CD4-positive, alpha-beta T cell (primary cell): Measurements from ENCODE around the gene TTBK1. TPM values are rescaled to one million over a fixed set of nuclear protein-coding genes. Genes with fewer than 3 reads are reported as not detected.

Experiments
- ATAC-seq: fragments of 200-7000 bp; cut with Tn5 transposase; one replicate; pipeline ENCODE4 v1.10.0; 2022; ENCODE audit warnings: mild to moderate bottlenecking; ENCODE audit not compliant: poor library complexity
- CTCF ChIA-PET: fragments of 350-600 bp; sonication (Branson Sonifier 250); formaldehyde crosslinking; loops from one replicate; lab custom pipeline; 2021; ENCODE audit warnings: antibody characterized with exemption, inconsistent platforms; lab: Charles Lee
- POLR2A ChIA-PET: fragments of 350-600 bp; sonication (Branson Sonifier 250); formaldehyde crosslinking; loops from one replicate; lab custom pipeline; 2021; ENCODE audit warnings: antibody characterized with exemption, inconsistent platforms; lab: Charles Lee
- DNase-seq, 14 experiments: peaks; one replicate each; pipeline ENCODE4 v3.0.0-alpha.2; 2013 to 2020; ENCODE audit warnings: mixed read lengths in 2 of 14
- H3K27ac ChIP-seq, 2 donors: one replicate each; pipeline versions ENCODE4 v1.5.1 to v1.7.0; 2013; ENCODE audit warnings: low read length in 2 of 2, low read depth in 1 of 2, mild to moderate bottlenecking in 1 of 2
- H3K27me3 ChIP-seq, 2 experiments: 1 replicate in 1 of 2; 2 replicates in 1 of 2; pipeline versions ENCODE4 v1.6.1 to v1.7.0; 2013; ENCODE audit warnings: low read length in 2 of 2, control low read depth in 1 of 2, mild to moderate bottlenecking in 1 of 2, moderate library complexity in 1 of 2; ENCODE audit not compliant: insufficient read depth in 2 of 2, control insufficient read depth in 1 of 2
- H3K36me3 ChIP-seq: one replicate; pipeline ENCODE4 v1.6.1; 2013; ENCODE audit warnings: low read length, control low read depth; ENCODE audit not compliant: insufficient read depth
- H3K4me1 ChIP-seq: one replicate; pipeline ENCODE4 v1.6.1; 2013; ENCODE audit warnings: low read length, control low read depth; ENCODE audit not compliant: insufficient read depth
- H3K4me3 ChIP-seq: one replicate; pipeline ENCODE4 v1.5.1; 2013; ENCODE audit warnings: mild to moderate bottlenecking, low read length, moderate library complexity
- H3K9me3 ChIP-seq, 2 experiments: 1 replicate in 1 of 2; 2 replicates in 1 of 2; pipeline versions ENCODE4 v1.6.1 to v1.7.0; 2013; ENCODE audit warnings: low read length in 2 of 2, mild to moderate bottlenecking in 2 of 2, control low read depth in 1 of 2, moderate library complexity in 1 of 2; ENCODE audit not compliant: control insufficient read depth in 1 of 2, insufficient read depth in 1 of 2
- H3K27ac Mint-ChIP-seq: one replicate; pipeline ENCODE4 v1.8.0; 2020; ENCODE audit warnings: mixed read lengths
- H3K27me3 Mint-ChIP-seq: one replicate; pipeline ENCODE4 v1.8.0; 2021; ENCODE audit warnings: mixed read lengths
- H3K36me3 Mint-ChIP-seq: one replicate; pipeline ENCODE4 v1.8.0; 2021; ENCODE audit warnings: low read depth, mixed read lengths
- H3K4me1 Mint-ChIP-seq: one replicate; pipeline ENCODE4 v1.8.0; 2021; ENCODE audit warnings: low read depth, mixed read lengths
- H3K4me3 Mint-ChIP-seq: one replicate; pipeline ENCODE4 v1.8.0; 2020; ENCODE audit warnings: mild to moderate bottlenecking, mixed read lengths
- H3K9me3 Mint-ChIP-seq: one replicate; pipeline ENCODE4 v1.8.0; 2020; ENCODE audit warnings: mixed read lengths
- CTCF ChIP-seq: fragments of 200-600 bp; IDR thresholded peaks from one replicate; pipeline ENCODE4 v1.8.0; 2022; ENCODE audit warnings: antibody characterized with exemption, mild to moderate bottlenecking
- intact Hi-C, 2 experiments: fragments of 100-400 bp; cut with DNase I in 1 of 2; cut with micrococcal nuclease in 1 of 2; formaldehyde crosslinking; loops; one replicate each; pipeline versions ENCODE4 v1.15.1 to v1.9.0; 2023 to 2025; cut with DNase I, micrococcal nuclease
- total RNA-seq, 174 experiments: library from RNA in 2 of 174; stranded (reverse) in 2 of 174; gene quantifications; one replicate each; pipeline ENCODE4 v1.2.3 and lab custom pipeline; 2021 to 2026

The TTBK1 gene
- total RNA-seq, 2 experiments from 2014 or later = not detected

GRCh38 chr6:43269273-43270007, 26.2 kb downstream of the TTBK1 start:
- Histone ChIP-seq H3K4me3 (peak overlapping the region; percentile 58), H3K36me3 (no peaks in the 10 kb centered on the region), H3K27ac (no peak overlapping the region), H3K9me3 (no peaks in the 10 kb centered on the region), H3K4me1 (peaks cover 15% of the 10 kb centered on the region), H3K27me3 (peaks cover 0 to 4% of the 10 kb centered on the region in 2 experiments)
- intact Hi-C loops = loop anchor here in 1 of 2 experiments (5.0 kb wide), 1 partner anchor 68 kb away; no protein-coding TSS in a partner anchor
- ChIA-PET POLR2A (interaction anchor here (0.6 to 1.6 kb wide), 3 partner anchors 100 to 1390 kb away, joined by 3 to 5 read pairs (median 3); partner anchors contain the start of gene ZNF318), CTCF (interaction anchor here (1.0 to 1.2 kb wide), 2 partner anchors 40 to 129 kb away, joined by 3 read pairs; partner anchors contain the start of gene DNPH1)
- H3K9me3 Mint-ChIP-seq = no peaks in the 10 kb centered on the region
- H3K27ac Mint-ChIP-seq = no peak overlapping the region
- TF ChIP-seq CTCF = no peak
- H3K4me1 Mint-ChIP-seq = peaks cover 19% of the 10 kb centered on the region
- H3K27me3 Mint-ChIP-seq = peaks cover 16% of the 10 kb centered on the region
- peak overlapping the region; percentile 62 for H3K4me3 Mint-ChIP-seq
- no peaks in the 10 kb centered on the region for H3K36me3 Mint-ChIP-seq
- DNase-seq = peak in 12 of 14 experiments; percentile 6 to 63 (median 35)
- peak; percentile 81 for ATAC-seq

- no peak overlapping the region for H3K27ac Mint-ChIP-seq
- H3K9me3 ChIP-seq = no peaks in the 10 kb centered on the region
- H3K36me3 Mint-ChIP-seq = no peaks in the 10 kb centered on the region
- intact Hi-C loops = no loop called here
- no peak overlapping the region for H3K4me3 Mint-ChIP-seq
- ATAC-seq (no peak), DNase-seq (no peak)
- POLR2A ChIA-PET = no interaction called here
- peaks cover 29% of the 10 kb centered on the region for H3K4me1 ChIP-seq
- H3K27me3 ChIP-seq = peaks cover 0 to 4% of the 10 kb centered on the region in 2 experiments
- H3K4me3 ChIP-seq = no peak overlapping the region
- peaks cover 24% of the 10 kb centered on the region for H3K27me3 Mint-ChIP-seq
- no peaks in the 10 kb centered on the region for H3K36me3 ChIP-seq
- H3K27ac ChIP-seq = no peak overlapping the region
- H3K4me1 Mint-ChIP-seq = peaks cover 19% of the 10 kb centered on the region
- CTCF ChIA-PET = interaction anchor here (0.6 kb wide), 1 partner anchor 42 kb away, joined by 3 read pairs; the partner anchor contains the start of gene DNPH1
- no peak for TF ChIP-seq CTCF
- no peaks in the 10 kb centered on the region for H3K9me3 Mint-ChIP-seq
Measured at GRCh38 chr6:43271103-43271815, 28.0 kb downstream of the TTBK1 start.

GRCh38 chr6:43271944-43272343, 28.7 kb downstream of the TTBK1 start:
- ChIA-PET CTCF (interaction anchor here (0.6 kb wide), 1 partner anchor 43 kb away, joined by 3 read pairs; the partner anchor contains the start of gene DNPH1), POLR2A (no interaction called here)
- intact Hi-C loops = no loop called here
- peaks cover 36% of the 10 kb centered on the region for H3K4me1 ChIP-seq
- Mint-ChIP-seq H3K4me1 (peaks cover 19% of the 10 kb centered on the region), H3K4me3 (peak overlapping the region; percentile 36), H3K27me3 (peaks cover 28% of the 10 kb centered on the region), H3K36me3 (no peaks in the 10 kb centered on the region), H3K27ac (no peak overlapping the region), H3K9me3 (no peaks in the 10 kb centered on the region)
- no peak overlapping the region for H3K27ac ChIP-seq
- peaks cover 0 to 4% of the 10 kb centered on the region in 2 experiments for H3K27me3 ChIP-seq
- ATAC-seq (no peak), DNase-seq (no peak)
- H3K4me3 ChIP-seq = no peak overlapping the region
- H3K36me3 ChIP-seq = no peaks in the 10 kb centered on the region
- TF ChIP-seq CTCF = no peak
- H3K9me3 ChIP-seq = no peaks in the 10 kb centered on the region
